CD4-positive, alpha-beta T cell (primary cell): Measurements from ENCODE around the gene CCDC178. TPM values are rescaled to one million over a fixed set of nuclear protein-coding genes. Genes with fewer than 3 reads are reported as not detected.
A peak's percentile ranks its signal among the peaks of the same experiment; 100 is the strongest.

Source experiments
- ATAC-seq: fragments of 200-7000 bp; cut with Tn5 transposase; one replicate; pipeline ENCODE4 v1.10.0; 2022; ENCODE audit warnings: mild to moderate bottlenecking; ENCODE audit not compliant: poor library complexity
- CTCF ChIA-PET: fragments of 350-600 bp; sonication (Branson Sonifier 250); formaldehyde crosslinking; loops from one replicate; lab custom pipeline; 2021; ENCODE audit warnings: antibody characterized with exemption, inconsistent platforms; lab: Charles Lee
- POLR2A ChIA-PET: fragments of 350-600 bp; sonication (Branson Sonifier 250); formaldehyde crosslinking; loops from one replicate; lab custom pipeline; 2021; ENCODE audit warnings: antibody characterized with exemption, inconsistent platforms; lab: Charles Lee
- DNase-seq, 14 experiments: peaks; one replicate each; pipeline ENCODE4 v3.0.0-alpha.2; 2013 to 2020; ENCODE audit warnings: mixed read lengths in 2 of 14
- H3K27ac ChIP-seq, 2 donors: one replicate each; pipeline versions ENCODE4 v1.5.1 to v1.7.0; 2013; ENCODE audit warnings: low read length in 2 of 2, low read depth in 1 of 2, mild to moderate bottlenecking in 1 of 2
- H3K27me3 ChIP-seq, 2 experiments: 1 replicate in 1 of 2; 2 replicates in 1 of 2; pipeline versions ENCODE4 v1.6.1 to v1.7.0; 2013; ENCODE audit warnings: low read length in 2 of 2, control low read depth in 1 of 2, mild to moderate bottlenecking in 1 of 2, moderate library complexity in 1 of 2; ENCODE audit not compliant: insufficient read depth in 2 of 2, control insufficient read depth in 1 of 2
- H3K36me3 ChIP-seq: one replicate; pipeline ENCODE4 v1.6.1; 2013; ENCODE audit warnings: low read length, control low read depth; ENCODE audit not compliant: insufficient read depth
- H3K4me1 ChIP-seq: one replicate; pipeline ENCODE4 v1.6.1; 2013; ENCODE audit warnings: low read length, control low read depth; ENCODE audit not compliant: insufficient read depth
- H3K4me3 ChIP-seq: one replicate; pipeline ENCODE4 v1.5.1; 2013; ENCODE audit warnings: mild to moderate bottlenecking, low read length, moderate library complexity
- H3K9me3 ChIP-seq, 2 experiments: 1 replicate in 1 of 2; 2 replicates in 1 of 2; pipeline versions ENCODE4 v1.6.1 to v1.7.0; 2013; ENCODE audit warnings: low read length in 2 of 2, mild to moderate bottlenecking in 2 of 2, control low read depth in 1 of 2, moderate library complexity in 1 of 2; ENCODE audit not compliant: control insufficient read depth in 1 of 2, insufficient read depth in 1 of 2
- H3K27ac Mint-ChIP-seq: one replicate; pipeline ENCODE4 v1.8.0; 2020; ENCODE audit warnings: mixed read lengths
- H3K27me3 Mint-ChIP-seq: one replicate; pipeline ENCODE4 v1.8.0; 2021; ENCODE audit warnings: mixed read lengths
- H3K36me3 Mint-ChIP-seq: one replicate; pipeline ENCODE4 v1.8.0; 2021; ENCODE audit warnings: low read depth, mixed read lengths
- H3K4me1 Mint-ChIP-seq: one replicate; pipeline ENCODE4 v1.8.0; 2021; ENCODE audit warnings: low read depth, mixed read lengths
- H3K4me3 Mint-ChIP-seq: one replicate; pipeline ENCODE4 v1.8.0; 2020; ENCODE audit warnings: mild to moderate bottlenecking, mixed read lengths
- H3K9me3 Mint-ChIP-seq: one replicate; pipeline ENCODE4 v1.8.0; 2020; ENCODE audit warnings: mixed read lengths
- CTCF ChIP-seq: fragments of 200-600 bp; IDR thresholded peaks from one replicate; pipeline ENCODE4 v1.8.0; 2022; ENCODE audit warnings: antibody characterized with exemption, mild to moderate bottlenecking
- intact Hi-C, 2 experiments: fragments of 100-400 bp; cut with DNase I in 1 of 2; cut with micrococcal nuclease in 1 of 2; formaldehyde crosslinking; loops; one replicate each; pipeline versions ENCODE4 v1.15.1 to v1.9.0; 2023 to 2025; cut with DNase I, micrococcal nuclease
- total RNA-seq, 174 experiments: library from RNA in 2 of 174; stranded (reverse) in 2 of 174; gene quantifications; one replicate each; pipeline ENCODE4 v1.2.3 and lab custom pipeline; 2021 to 2026

Gene CCDC178
- total RNA-seq, 2 experiments from 2014 or later = not detected

GRCh38 chr18:33239298-33239697 lies 201.2 kb downstream of the CCDC178 start:
- Histone ChIP-seq H3K4me3 (no peak overlapping the region), H3K36me3 (no peaks in the 10 kb centered on the region), H3K9me3 (peaks cover 0 to 11% of the 10 kb centered on the region in 2 experiments), H3K27me3 (no peaks in the 10 kb centered on the region), H3K27ac (no peak overlapping the region), H3K4me1 (no peaks in the 10 kb centered on the region)
- no peak for DNase-seq
- no peaks in the 10 kb centered on the region for H3K27me3 Mint-ChIP-seq
- CTCF ChIA-PET = no interaction called here
- POLR2A ChIA-PET = no interaction called here
- no peaks in the 10 kb centered on the region for H3K4me1 Mint-ChIP-seq
- H3K9me3 Mint-ChIP-seq = peaks cover 8% of the 10 kb centered on the region
- intact Hi-C loops = loop anchor here in 1 of 2 experiments (10.0 kb wide), 1 partner anchor 1546 kb away; no protein-coding TSS in a partner anchor
- no peaks in the 10 kb centered on the region for H3K36me3 Mint-ChIP-seq
- H3K4me3 Mint-ChIP-seq = no peak overlapping the region
- TF ChIP-seq CTCF = no peak
- no peak for ATAC-seq
- no peak overlapping the region for H3K27ac Mint-ChIP-seq

GRCh38 chr18:33232318-33232626 lies 208.2 kb downstream of the CCDC178 start:
- TF ChIP-seq CTCF = no peak
- H3K27ac Mint-ChIP-seq = no peak overlapping the region
- DNase-seq (no peak), ATAC-seq (no peak)
- no peaks in the 10 kb centered on the region for H3K27me3 ChIP-seq
- intact Hi-C loops = loop anchor here in 1 of 2 experiments (10.0 kb wide), 1 partner anchor 1553 kb away; no protein-coding TSS in a partner anchor
- peaks cover 0 to 10% of the 10 kb centered on the region in 2 experiments for H3K9me3 ChIP-seq
- ChIA-PET POLR2A (no interaction called here), CTCF (no interaction called here)
- no peak overlapping the region for H3K4me3 Mint-ChIP-seq
- no peaks in the 10 kb centered on the region for H3K27me3 Mint-ChIP-seq
- H3K9me3 Mint-ChIP-seq = no peaks in the 10 kb centered on the region
- H3K4me3 ChIP-seq = no peak overlapping the region
- H3K36me3 Mint-ChIP-seq = no peaks in the 10 kb centered on the region
- peaks cover 6% of the 10 kb centered on the region for H3K4me1 Mint-ChIP-seq
- H3K27ac ChIP-seq = no peak overlapping the region
- H3K4me1 ChIP-seq = no peaks in the 10 kb centered on the region
- no peaks in the 10 kb centered on the region for H3K36me3 ChIP-seq

- no peak overlapping the region for H3K4me3 ChIP-seq
- TF ChIP-seq CTCF = peak; percentile 54
- H3K9me3 Mint-ChIP-seq = no peaks in the 10 kb centered on the region
- no peaks in the 10 kb centered on the region for H3K36me3 Mint-ChIP-seq
- peak in 12 of 14 experiments; percentile 1 to 52 (median 10) for DNase-seq
- no peak overlapping the region for H3K4me3 Mint-ChIP-seq
- H3K27me3 ChIP-seq = no peaks in the 10 kb centered on the region
- ChIA-PET CTCF (no interaction called here), POLR2A (no interaction called here)
- ATAC-seq = peak; percentile 59
- no peaks in the 10 kb centered on the region for H3K27me3 Mint-ChIP-seq
- peaks cover 6% of the 10 kb centered on the region for H3K4me1 Mint-ChIP-seq
- no peaks in the 10 kb centered on the region for H3K4me1 ChIP-seq
- peaks cover 0 to 6% of the 10 kb centered on the region in 2 experiments for H3K9me3 ChIP-seq
- H3K27ac Mint-ChIP-seq = no peak overlapping the region
- H3K36me3 ChIP-seq = no peaks in the 10 kb centered on the region
- no peak overlapping the region for H3K27ac ChIP-seq
- intact Hi-C loops = loop anchor here in 1 of 2 experiments (10.0 kb wide), 1 partner anchor 1553 kb away; no protein-coding TSS in a partner anchor
These were observed 208.8 kb downstream of the CCDC178 start for GRCh38 chr18:33231474-33232317.
